Activated naive CD8-positive, alpha-beta T cell treated with anti-CD3 and anti-CD28 coated beads for 36 hours (primary cell): ENCODE data around the gene RNASE2. TPM values are rescaled to one million over a fixed set of nuclear protein-coding genes. Genes with fewer than 3 reads are reported as not detected.
"Not testable (repeated sequence)": the region's sequence is repeated elsewhere in the genome, so short reads cannot be mapped to it uniquely, and the experiment has no call there.

Source experiments
- DNase-seq: peaks from one replicate; pipeline ENCODE4 v3.0.0; 2021
- H3K27ac Mint-ChIP-seq: one replicate; pipeline ENCODE4 v1.8.0; 2022; ENCODE audit warnings: mild to moderate bottlenecking, moderate library complexity, mixed read lengths
- H3K27me3 Mint-ChIP-seq: one replicate; pipeline ENCODE4 v1.8.0; 2022; ENCODE audit warnings: mild to moderate bottlenecking, mixed read lengths
- H3K36me3 Mint-ChIP-seq: one replicate; pipeline ENCODE4 v1.8.0; 2021; ENCODE audit warnings: mild to moderate bottlenecking, mixed read lengths
- H3K4me1 Mint-ChIP-seq: one replicate; pipeline ENCODE4 v1.8.0; 2021; ENCODE audit warnings: mixed read lengths
- H3K4me3 Mint-ChIP-seq: one replicate; pipeline ENCODE4 v1.8.0; 2022; ENCODE audit warnings: mild to moderate bottlenecking, moderate library complexity, mixed read lengths
- H3K9me3 Mint-ChIP-seq: one replicate; pipeline ENCODE4 v1.8.0; 2022; ENCODE audit warnings: mixed read lengths
- total RNA-seq, 2 experiments: library from RNA; stranded (reverse); gene quantifications; one replicate each; pipeline ENCODE4 v1.2.3, GENCODE V29; 2021

The RNASE2 gene
- total RNA-seq, 2 experiments from 2014 or later, result not detected

DNA sequence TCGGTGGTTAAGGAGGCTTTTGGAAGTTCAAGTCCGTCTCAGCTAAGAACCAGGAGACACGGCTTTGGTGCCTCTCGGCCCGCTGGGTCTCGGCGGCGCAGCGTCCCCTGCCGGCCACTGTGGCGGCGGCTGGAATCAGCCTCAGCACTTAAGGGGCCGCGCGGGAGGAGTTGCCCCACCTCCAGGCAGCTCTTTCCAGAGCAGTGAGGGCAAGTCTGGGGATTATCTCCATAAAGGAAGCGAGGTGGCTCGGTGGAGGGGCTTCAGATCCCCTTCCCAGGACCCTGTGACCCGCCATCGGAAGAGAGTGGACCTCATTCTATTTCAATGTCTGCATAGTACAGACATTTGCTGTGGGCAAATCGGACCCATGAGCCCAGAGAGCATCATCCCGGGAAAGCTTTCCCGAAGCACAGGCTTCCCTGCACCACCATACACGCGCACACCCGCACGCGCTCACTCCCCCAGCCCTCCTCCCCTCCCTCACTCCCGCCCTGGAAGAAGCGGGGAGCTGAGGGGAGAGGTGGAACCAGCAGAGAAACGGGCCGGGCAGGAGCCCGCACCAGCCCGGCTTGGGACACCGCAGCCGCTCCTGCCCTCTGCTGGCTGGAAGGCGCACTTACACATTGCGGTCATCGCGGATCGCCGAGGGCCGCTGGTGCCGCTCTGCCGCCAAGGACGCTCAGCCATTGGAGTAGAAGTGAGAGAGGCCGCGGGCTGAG lies 15.9 kb downstream of the RNASE2 start:
- peaks cover 11% of the 10 kb centered on the region for H3K4me1 Mint-ChIP-seq
- H3K4me3 Mint-ChIP-seq, result peak overlapping the region; percentile 87
- no peaks in the 10 kb centered on the region for H3K9me3 Mint-ChIP-seq
- peak overlapping the region; percentile 49 for H3K27ac Mint-ChIP-seq
- H3K27me3 Mint-ChIP-seq, result peaks cover 43% of the 10 kb centered on the region
- DNase-seq, result peak; percentile 85
- H3K36me3 Mint-ChIP-seq, result no peaks in the 10 kb centered on the region

DNA sequence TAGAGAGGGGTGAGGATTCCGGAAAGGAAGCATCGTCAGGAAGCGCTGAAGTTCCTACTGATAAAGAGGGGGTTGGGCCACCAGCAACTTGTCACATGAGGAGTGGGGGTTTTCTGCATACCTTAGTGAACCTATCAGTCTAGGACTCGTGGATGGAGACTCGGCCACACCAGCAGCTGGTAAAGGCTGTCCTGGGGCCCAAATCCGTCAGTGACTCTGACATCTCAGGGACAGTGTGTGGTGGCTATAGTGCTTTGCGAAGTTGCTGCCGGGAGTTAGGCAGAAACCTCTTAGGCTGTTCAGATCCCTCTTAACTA lies 16.4 kb downstream of the RNASE2 start:
- DNase-seq, result no peak
- H3K27me3 Mint-ChIP-seq, result peaks cover 41% of the 10 kb centered on the region
- peaks cover 11% of the 10 kb centered on the region for H3K4me1 Mint-ChIP-seq
- H3K27ac Mint-ChIP-seq, result peak overlapping the region; percentile 34
- peak overlapping the region; percentile 87 for H3K4me3 Mint-ChIP-seq
- no peaks in the 10 kb centered on the region for H3K9me3 Mint-ChIP-seq
- H3K36me3 Mint-ChIP-seq, result no peaks in the 10 kb centered on the region

DNA sequence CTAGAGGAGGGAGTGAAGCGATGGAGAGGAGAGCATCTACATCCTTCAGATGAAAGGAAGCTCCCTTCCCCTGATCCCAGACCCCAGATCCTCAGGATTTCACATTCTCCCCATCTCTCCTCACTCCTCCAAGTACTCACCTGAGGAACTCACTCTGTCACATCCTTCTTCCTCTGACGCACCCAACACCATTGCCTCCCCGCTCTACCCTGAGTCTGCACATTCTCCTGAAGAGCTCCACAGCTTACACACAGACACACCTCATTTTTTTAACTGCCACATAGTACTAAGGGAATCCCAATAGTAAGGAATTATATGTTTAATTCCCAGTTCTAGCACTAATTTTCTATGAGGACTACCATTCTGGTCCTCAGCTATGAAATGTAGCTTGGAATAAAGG lies 18.2 kb downstream of the RNASE2 start:
- peaks cover 24% of the 10 kb centered on the region for H3K27me3 Mint-ChIP-seq
- H3K4me3 Mint-ChIP-seq, result no peak overlapping the region
- no peak overlapping the region for H3K27ac Mint-ChIP-seq
- H3K9me3 Mint-ChIP-seq, result no peaks in the 10 kb centered on the region
- DNase-seq, result no peak
- H3K4me1 Mint-ChIP-seq, result peaks cover 11% of the 10 kb centered on the region
- no peaks in the 10 kb centered on the region for H3K36me3 Mint-ChIP-seq

DNA sequence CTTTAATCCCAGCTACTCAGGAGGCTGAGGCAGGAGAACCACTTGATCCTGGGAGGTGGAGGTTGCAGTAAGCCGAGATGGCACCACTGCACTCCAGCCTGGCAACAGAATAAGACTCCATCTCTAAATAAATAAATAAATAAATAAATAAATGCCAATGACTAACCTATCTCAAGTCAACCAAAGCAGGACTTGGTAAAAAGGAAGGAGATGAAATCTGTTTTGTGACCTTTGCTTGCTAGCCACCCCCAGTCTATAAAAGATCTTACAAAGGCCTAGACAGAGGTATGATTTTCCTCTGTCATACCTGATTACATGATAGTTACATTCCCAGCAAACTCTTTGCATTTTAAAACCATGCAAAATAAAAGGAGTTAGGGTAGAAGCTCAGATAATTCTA lies 21.0 kb downstream of the RNASE2 start:
- no peaks in the 10 kb centered on the region for H3K9me3 Mint-ChIP-seq

DNA sequence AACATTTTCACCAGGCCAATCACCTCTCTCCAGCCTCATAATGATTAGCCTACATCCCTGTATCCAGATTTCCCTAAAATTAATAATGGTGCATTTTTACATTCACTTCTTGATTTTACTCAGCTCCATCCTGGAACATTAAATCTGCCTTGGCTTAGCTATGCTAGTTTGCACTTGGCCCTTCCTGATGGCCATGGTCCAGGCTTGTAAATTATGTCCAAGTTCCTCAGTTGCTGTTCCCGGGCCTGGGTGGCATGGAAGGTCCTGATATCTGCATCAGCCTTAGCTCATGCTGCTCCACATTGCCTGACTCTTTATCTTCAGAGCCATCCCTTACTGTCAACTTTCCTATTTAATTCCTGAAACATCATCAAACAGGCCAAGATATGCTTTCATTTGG lies 23.4 kb downstream of the RNASE2 start:
- no peak overlapping the region for H3K27ac Mint-ChIP-seq

More for the DNA sequence above, 21.0 kb downstream of the RNASE2 start:
- H3K4me1 Mint-ChIP-seq, result peaks cover 5% of the 10 kb centered on the region
- no peaks in the 10 kb centered on the region for H3K36me3 Mint-ChIP-seq
- H3K4me3 Mint-ChIP-seq, result no peak overlapping the region
- DNase-seq, result no peak
- no peak overlapping the region for H3K27ac Mint-ChIP-seq
- peaks cover 24% of the 10 kb centered on the region for H3K27me3 Mint-ChIP-seq

DNA sequence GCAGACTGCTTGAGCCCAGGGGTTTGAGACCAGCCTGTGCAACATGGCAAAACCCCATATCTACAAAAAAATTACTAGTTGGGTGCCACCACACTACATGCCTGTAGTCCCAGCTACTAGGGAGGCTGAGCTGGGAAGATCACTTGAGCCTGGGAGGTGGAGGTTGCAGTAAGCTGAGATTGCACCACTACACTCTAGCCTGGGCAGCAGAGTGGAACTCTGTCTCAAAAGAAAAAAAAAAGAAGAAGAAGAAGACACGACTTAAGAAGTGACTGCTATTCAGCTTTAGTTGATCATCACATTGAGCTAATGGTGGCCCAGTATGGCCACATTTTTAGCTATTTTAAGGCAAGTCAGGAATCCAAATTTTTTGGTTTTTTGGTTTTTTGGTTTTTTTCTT lies 25.6 kb downstream of the RNASE2 start:
- no peak for DNase-seq
- H3K4me1 Mint-ChIP-seq, result no peaks in the 10 kb centered on the region
- H3K9me3 Mint-ChIP-seq, result no peaks in the 10 kb centered on the region
- H3K27ac Mint-ChIP-seq, result no peak overlapping the region
- peaks cover 10% of the 10 kb centered on the region for H3K27me3 Mint-ChIP-seq
- no peaks in the 10 kb centered on the region for H3K36me3 Mint-ChIP-seq
- H3K4me3 Mint-ChIP-seq, result no peak overlapping the region

More for the DNA sequence above, 23.4 kb downstream of the RNASE2 start:
- Mint-ChIP-seq H3K4me1 (no peaks in the 10 kb centered on the region), H3K9me3 (no peaks in the 10 kb centered on the region), H3K36me3 (no peaks in the 10 kb centered on the region), H3K27me3 (peaks cover 10% of the 10 kb centered on the region), H3K4me3 (no peak overlapping the region)
- no peak for DNase-seq

DNA sequence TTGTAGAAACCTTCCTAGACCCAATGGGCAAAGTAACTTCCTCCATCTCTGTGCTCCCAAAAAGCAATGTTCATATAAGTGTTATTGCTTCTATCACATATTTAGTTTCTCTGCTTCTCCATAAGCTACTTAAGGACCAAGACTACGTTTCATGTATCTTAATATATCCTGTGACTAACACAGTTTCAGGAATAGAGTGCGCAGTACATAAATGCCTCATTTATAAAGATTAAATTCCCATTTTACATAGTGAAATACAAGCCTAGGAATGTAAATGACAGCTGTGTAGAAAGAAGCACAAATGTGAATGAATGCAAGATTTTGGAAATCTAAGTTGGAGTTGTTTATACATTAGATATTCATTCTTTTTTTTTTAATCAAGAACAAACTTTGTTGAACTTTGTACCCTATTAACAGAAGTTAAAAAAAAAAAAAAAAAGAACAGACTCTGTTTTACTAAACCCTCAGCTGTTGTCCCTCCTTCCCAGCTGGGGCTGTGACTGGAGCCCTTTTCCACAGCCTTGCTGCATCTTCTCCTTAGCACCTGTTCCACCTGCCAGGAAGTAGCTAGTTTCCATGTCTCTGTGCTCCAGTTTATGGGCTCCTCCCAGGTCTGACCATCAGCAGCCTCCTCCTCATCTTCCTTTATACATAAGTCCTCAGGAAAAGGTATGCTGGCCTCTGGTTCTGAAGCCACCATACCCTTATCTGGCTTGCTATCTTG lies 27.5 kb downstream of the RNASE2 start:
- Mint-ChIP-seq H3K9me3 (no peaks in the 10 kb centered on the region), H3K4me1 (no peaks in the 10 kb centered on the region), H3K27ac (no peak overlapping the region), H3K27me3 (peaks cover 10% of the 10 kb centered on the region), H3K4me3 (no peak overlapping the region), H3K36me3 (no peaks in the 10 kb centered on the region)
- no peak for DNase-seq

DNA sequence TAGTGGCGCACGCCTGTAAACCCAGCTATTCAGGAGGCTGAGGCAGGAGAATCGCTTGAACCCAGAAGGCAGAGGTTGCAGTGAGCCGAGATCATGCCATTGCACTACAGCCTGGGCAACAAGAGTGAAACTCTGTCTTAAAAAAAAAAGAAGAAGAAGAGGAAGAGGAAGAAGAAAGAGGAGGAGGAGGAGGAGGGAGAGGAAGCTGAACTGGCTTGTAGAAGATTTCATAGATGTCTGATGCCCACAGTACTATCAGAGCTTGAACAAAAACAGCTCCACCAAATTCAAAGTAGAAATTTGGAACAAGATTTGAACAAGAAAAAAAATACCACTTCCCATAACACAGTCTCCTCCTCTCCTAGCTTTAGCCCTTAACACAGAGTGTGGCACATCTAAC lies 30.4 kb downstream of the RNASE2 start:
- H3K27me3 Mint-ChIP-seq, H3K36me3 Mint-ChIP-seq, DNase-seq, H3K4me1 Mint-ChIP-seq, H3K4me3 Mint-ChIP-seq, H3K9me3 Mint-ChIP-seq, H3K27ac Mint-ChIP-seq: not testable (repeated sequence)

DNA sequence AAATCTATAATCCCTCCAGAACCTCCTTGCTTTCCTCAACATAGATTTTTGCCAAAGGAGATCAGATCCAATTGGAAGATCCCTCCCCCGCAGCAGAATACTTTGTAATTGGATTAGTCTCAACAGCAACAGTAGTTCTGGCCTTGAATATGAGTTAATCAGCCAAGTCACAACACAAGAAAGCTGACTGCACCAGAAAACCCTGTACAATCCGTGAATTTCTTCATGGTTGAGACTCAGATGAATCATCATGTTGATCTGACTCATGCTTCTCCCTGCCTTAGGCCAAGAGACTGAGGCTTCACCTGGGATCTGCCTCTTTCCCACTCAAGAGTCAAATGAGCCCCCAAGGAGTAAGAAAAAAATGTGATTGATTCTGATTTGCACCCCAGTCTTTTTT lies 31.5 kb downstream of the RNASE2 start:
- no peak for DNase-seq
- Mint-ChIP-seq H3K27me3 (no peaks in the 10 kb centered on the region), H3K9me3 (no peaks in the 10 kb centered on the region), H3K4me3 (no peak overlapping the region), H3K36me3 (peaks cover 7% of the 10 kb centered on the region), H3K27ac (no peak overlapping the region), H3K4me1 (peaks cover 9% of the 10 kb centered on the region)

DNA sequence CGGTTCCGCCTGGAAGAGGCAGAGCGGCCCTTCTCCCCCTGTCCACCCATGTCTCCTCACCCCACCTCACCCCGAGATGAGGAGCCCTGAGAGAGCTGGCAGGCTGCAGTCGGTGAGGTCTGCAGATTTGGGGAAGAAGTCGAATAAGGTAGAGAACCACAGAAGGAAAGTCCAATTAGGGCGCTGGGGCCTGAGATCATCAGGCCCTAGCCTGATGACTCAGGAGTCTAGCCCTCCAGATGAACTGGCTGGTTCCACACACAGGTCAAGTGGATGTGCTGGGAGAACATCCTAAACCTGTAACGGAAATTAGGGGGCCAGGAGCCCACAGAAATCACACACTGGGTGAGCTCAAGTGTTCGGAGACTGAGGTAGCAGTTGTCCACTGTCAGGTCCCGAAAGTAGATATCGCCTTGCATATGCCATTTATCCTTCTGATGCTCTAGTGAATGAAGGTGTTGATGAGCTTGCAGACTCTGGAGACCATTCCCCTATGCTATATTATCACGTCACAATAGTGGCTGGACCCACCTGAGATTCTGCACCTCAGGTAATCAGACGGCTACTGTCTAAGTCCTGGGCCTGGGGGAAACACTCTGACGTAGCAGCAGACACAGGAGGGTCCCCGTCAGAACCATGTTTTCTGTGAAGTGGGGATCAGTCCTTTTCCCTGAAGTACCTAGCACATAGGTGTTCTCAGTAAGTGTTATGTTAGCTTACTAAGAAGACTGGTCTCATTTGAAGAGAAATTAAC lies 33.6 kb downstream of the RNASE2 start:
- H3K27ac Mint-ChIP-seq, result no peak overlapping the region
- no peak for DNase-seq
- H3K27me3 Mint-ChIP-seq, result no peaks in the 10 kb centered on the region
- no peaks in the 10 kb centered on the region for H3K9me3 Mint-ChIP-seq
- peaks cover 20% of the 10 kb centered on the region for H3K36me3 Mint-ChIP-seq
- H3K4me3 Mint-ChIP-seq, result peak overlapping the region; percentile 15
- peaks cover 13% of the 10 kb centered on the region for H3K4me1 Mint-ChIP-seq

DNA sequence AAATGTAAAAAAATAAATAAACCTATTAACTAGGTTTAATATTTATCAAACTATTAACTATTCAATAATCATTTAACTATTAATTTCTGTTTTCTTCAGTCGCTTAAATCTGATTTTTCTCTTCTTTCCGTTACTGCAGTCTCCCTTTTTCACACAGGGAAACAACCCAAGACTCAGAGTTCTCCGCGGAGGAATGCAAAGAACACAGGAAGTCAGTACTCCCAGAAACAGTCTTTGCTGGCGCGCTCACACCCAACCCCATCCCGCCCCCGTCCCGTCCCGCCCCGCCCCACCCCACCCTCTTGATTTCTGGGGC lies 34.1 kb downstream of the RNASE2 start:
- peaks cover 21% of the 10 kb centered on the region for H3K36me3 Mint-ChIP-seq
- peak overlapping the region; percentile 95 for H3K4me3 Mint-ChIP-seq
- no peak for DNase-seq
- no peaks in the 10 kb centered on the region for H3K9me3 Mint-ChIP-seq
- peak overlapping the region; percentile 87 for H3K27ac Mint-ChIP-seq
- no peaks in the 10 kb centered on the region for H3K27me3 Mint-ChIP-seq
- H3K4me1 Mint-ChIP-seq, result peaks cover 13% of the 10 kb centered on the region

DNA sequence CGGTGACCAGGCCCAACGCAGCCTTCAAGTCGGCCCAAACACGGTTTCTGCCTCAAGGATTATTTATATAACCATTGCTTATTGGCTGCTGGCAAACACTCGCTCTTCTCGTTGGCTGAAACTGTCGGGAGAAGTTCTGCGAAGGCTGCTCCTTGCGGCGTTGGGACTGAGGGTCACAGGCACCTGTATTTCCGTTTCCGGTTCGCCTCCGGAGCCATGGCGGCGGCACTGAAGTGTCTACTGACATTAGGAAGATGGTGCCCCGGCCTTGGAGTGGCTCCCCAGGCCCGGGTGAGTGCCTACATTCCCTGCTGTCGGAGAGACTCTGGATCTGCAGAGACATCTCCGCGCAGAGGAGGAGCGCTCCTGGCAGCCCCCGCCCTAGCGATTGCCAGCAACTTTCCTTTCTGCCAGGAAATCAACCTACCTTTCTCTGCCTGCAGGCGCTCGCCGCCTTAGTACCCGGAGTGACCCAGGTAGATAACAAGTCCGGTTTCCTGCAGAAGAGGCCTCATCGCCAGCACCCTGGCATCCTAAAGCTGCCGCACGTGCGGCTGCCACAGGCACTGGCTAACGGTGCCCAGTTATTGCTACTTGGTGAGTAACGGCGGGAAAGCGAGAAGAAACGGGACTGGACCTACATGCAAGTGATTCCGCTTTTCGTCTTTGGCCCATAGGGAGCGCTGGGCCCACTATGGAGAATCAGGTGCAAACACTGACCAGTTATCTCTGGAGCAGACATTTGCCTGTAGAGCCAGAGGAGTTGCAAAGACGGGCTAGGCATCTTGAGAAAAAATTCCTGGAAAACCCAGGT lies 34.7 kb downstream of the RNASE2 start, which contains the start of gene METTL17:
METTL17 (plus strand) TSS at position 194 of the 814 bp plus-strand sequence; CDS start at position 217, 23 bp downstream.
- peak within 1 kb of the TSS; percentile 95 for H3K4me3 Mint-ChIP-seq
- peaks cover 21% of the 10 kb centered on the region for H3K36me3 Mint-ChIP-seq
- peaks cover 13% of the 10 kb centered on the region for H3K4me1 Mint-ChIP-seq
- DNase-seq, result peak; percentile 88
- peak within 1 kb of the TSS; percentile 87 for H3K27ac Mint-ChIP-seq
- no peaks in the 10 kb centered on the region for H3K27me3 Mint-ChIP-seq
- no peaks in the 10 kb centered on the region for H3K9me3 Mint-ChIP-seq

DNA sequence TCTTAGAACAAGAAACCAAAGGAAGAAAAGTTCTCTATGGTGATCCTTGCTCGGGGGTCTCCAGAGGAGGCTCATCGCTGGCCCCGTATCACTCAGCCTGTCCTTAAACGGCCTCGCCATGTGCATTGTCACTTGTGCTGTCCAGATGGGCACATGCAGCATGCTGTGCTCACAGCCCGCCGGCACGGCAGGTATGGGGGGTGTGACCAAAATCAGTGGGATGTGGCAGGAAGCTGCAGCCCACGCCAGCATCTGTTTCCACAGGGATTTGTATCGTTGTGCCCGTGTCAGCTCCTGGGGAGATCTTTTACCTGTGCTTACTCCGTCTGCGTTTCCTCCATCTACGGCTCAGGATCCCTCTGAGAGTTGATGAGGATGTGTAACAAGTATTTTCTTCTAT lies 41.2 kb downstream of the RNASE2 start:
- Mint-ChIP-seq H3K4me3 (no peak overlapping the region), H3K27ac (no peak overlapping the region), H3K4me1 (peaks cover 11% of the 10 kb centered on the region), H3K9me3 (no peaks in the 10 kb centered on the region), H3K36me3 (peaks cover 19% of the 10 kb centered on the region), H3K27me3 (no peaks in the 10 kb centered on the region)
- no peak for DNase-seq

DNA sequence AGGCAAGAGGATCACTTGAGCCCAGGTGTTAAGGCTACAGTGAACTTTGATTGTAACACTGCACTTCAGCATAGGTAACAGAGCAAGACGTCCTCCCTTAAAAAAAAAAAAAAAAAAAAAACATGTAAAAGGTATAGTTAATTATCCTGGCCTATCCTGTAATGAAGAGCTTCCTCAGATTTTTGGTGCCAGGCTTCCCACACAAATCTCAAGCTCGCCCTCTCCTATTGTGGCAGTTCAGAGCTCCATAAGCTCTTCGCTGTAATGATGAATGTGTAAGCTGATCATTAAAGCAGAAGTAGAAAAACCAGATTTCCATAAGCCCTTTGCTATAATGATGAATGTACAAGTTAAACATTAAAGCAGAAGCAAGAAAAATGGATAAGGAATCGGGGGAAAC lies 41.8 kb downstream of the RNASE2 start:
- Mint-ChIP-seq H3K36me3 (peaks cover 16% of the 10 kb centered on the region), H3K4me1 (peaks cover 5% of the 10 kb centered on the region), H3K9me3 (no peaks in the 10 kb centered on the region), H3K27me3 (no peaks in the 10 kb centered on the region), H3K27ac (no peak overlapping the region), H3K4me3 (no peak overlapping the region)
- no peak for DNase-seq

DNA sequence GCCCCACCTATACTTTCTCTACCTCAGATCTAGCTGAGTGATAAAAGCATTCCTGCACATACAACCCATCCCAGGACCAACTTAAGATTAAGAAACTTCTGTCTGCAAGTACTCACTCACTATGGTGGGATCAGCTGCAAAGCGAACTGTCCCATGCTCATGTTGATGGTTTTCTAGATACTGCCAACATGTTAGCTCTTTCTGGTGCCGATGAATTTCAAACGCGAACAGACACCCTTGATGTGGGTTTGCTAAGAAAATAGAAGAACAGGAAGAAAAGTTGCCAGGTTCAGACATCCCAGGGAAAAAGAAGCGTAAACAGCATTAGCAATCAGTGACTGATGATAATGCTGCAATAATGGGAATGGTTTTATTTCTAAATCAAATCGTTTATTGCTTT lies 42.3 kb downstream of the RNASE2 start:
- Mint-ChIP-seq H3K4me1 (peaks cover 3% of the 10 kb centered on the region), H3K27ac (no peak overlapping the region), H3K27me3 (no peaks in the 10 kb centered on the region), H3K36me3 (peaks cover 13% of the 10 kb centered on the region), H3K9me3 (no peaks in the 10 kb centered on the region), H3K4me3 (no peak overlapping the region)
- DNase-seq, result no peak
